ENCODE measurements around the gene CCDC180.

GRCh38 chr9:97309260-97309659, 1.8 kb downstream of the CCDC180 start:
- TF ChIP-seq CTCF (conservative IDR thresholded peaks at IDR 0.05; ENCODE audit: low read depth, low read length) (no peak), EZH2 (IDR thresholded peaks at IDR 0.05; ENCODE audit: borderline replicate concordance, low read depth, low read length, poor library complexity, severe bottlenecking) (no peak)
